HG03039 (cell line): Measurements from ENCODE around the gene DEUP1.

ENCODE experiments used
- ATAC-seq: cut with Tn5 transposase; IDR thresholded peaks from one replicate; pipeline ENCODE4 v1.9.1; 2021; ENCODE audit warnings: mild to moderate bottlenecking, moderate library complexity; ENCODE audit not compliant: unreplicated experiment

Gene DEUP1

GRCh38 chr11:93477684-93478234, 147.2 kb downstream of the DEUP1 start:
- ATAC-seq = no peak

- no peak for ATAC-seq
These were observed 148.3 kb downstream of the DEUP1 start for GRCh38 chr11:93478841-93479240.

GRCh38 chr11:93480256-93480655, 149.7 kb downstream of the DEUP1 start:
- no peak for ATAC-seq

GRCh38 chr11:93480756-93481155, 150.2 kb downstream of the DEUP1 start:
- ATAC-seq = no peak

- ATAC-seq = no peak
These were observed 150.7 kb downstream of the DEUP1 start for GRCh38 chr11:93481279-93481678.

GRCh38 chr11:93481696-93482095, 151.2 kb downstream of the DEUP1 start:
- no peak for ATAC-seq

- no peak for ATAC-seq
These were observed 152.0 kb downstream of the DEUP1 start for GRCh38 chr11:93482556-93482955.

- ATAC-seq = no peak
These were observed 154.2 kb downstream of the DEUP1 start for GRCh38 chr11:93484716-93485115.

GRCh38 chr11:93485983-93486382, 155.4 kb downstream of the DEUP1 start:
- ATAC-seq = no peak

GRCh38 chr11:93487032-93487483, 156.5 kb downstream of the DEUP1 start:
- ATAC-seq = no peak
